AG04450 (cell line): ENCODE measurements around the gene MRPS12. TPM values are rescaled to one million over a fixed set of nuclear protein-coding genes. Genes with fewer than 3 reads are reported as not detected.

Experiments
- CTCF ChIA-PET: fragments of 300-600, 350-600 bp; formaldehyde crosslinking; extraction: SDS; loops from one replicate; lab custom pipeline; 2022; ENCODE audit warnings: antibody characterized with exemption, inconsistent platforms; lab: Charles Lee
- POLR2A ChIA-PET: fragments of 350-600 bp; formaldehyde crosslinking; extraction: SDS; loops from one replicate; lab custom pipeline; 2021; ENCODE audit warnings: antibody characterized with exemption, inconsistent platforms; lab: Yijun Ruan, JAX
- DNase-seq: peaks from one replicate; pipeline ENCODE4 v3.0.0-alpha.2; 2011; ENCODE audit warnings: low read depth, low spot score
- H3K27ac ChIP-seq: one replicate; pipeline ENCODE4 v1.5.1; 2012; ENCODE audit warnings: low read depth, low read length, control low read depth
- H3K27me3 ChIP-seq: one replicate; pipeline ENCODE4 v1.6.0; 2012; ENCODE audit warnings: low read length; ENCODE audit not compliant: control insufficient read depth, insufficient read depth
- H3K4me3 ChIP-seq: 2 replicates; pipeline ENCODE4 v1.5.1; 2011; ENCODE audit warnings: mild to moderate bottlenecking, low read depth, low read length, control low read depth
- H3K9me3 ChIP-seq: 2 replicates; pipeline ENCODE4 v1.5.1; 2012; ENCODE audit warnings: low read length; ENCODE audit not compliant: control insufficient read depth, insufficient read depth
- polyA plus RNA-seq: library from polyadenylated mRNA; depleted of rRNA; stranded (reverse); fragments of >200 nt; gene quantifications from 2 replicates; pipeline ENCODE4 v1.2.3, GENCODE V29; 2011
- TF ChIP-seq, protein P1 (sequence below): IDR thresholded peaks from 2 replicates; pipeline ENCODE4 v1.5.1; 2011; ENCODE audit warnings: low read depth, low read length, control low read depth, inconsistent platforms

MRPS12 gene
- polyA plus RNA-seq, 1 experiment, result 19.7 TPM

DNA sequence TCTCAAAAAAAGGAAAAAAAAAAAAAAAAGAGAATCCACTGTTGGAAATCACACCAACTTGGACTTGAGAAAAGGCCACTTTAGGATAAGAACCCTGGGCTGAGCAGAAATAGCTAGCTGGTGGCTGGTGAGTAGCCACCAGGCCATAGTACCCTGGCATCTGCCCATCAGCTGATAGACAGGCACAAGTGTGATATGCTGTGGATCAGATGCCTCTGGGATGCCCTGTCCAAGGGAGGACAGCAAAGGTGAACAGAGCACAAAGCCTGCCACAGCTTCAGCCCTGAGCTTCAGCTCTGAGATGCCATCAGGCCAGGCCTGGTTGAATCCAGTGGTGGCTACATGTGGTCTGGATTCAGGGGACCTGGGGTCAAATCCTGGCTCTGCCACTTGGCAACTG is 40.1 kb upstream of the MRPS12 start:
- POLR2A ChIA-PET, result interaction anchor here (0.7 kb wide), 1 partner anchor 681 kb away, joined by 7 read pairs; no protein-coding TSS in a partner anchor
- H3K27ac ChIP-seq, result no peak overlapping the region
- no peaks in the 10 kb centered on the region for H3K27me3 ChIP-seq
- no peaks in the 10 kb centered on the region for H3K9me3 ChIP-seq
- no peak for DNase-seq
- TF ChIP-seq, protein P1, sequence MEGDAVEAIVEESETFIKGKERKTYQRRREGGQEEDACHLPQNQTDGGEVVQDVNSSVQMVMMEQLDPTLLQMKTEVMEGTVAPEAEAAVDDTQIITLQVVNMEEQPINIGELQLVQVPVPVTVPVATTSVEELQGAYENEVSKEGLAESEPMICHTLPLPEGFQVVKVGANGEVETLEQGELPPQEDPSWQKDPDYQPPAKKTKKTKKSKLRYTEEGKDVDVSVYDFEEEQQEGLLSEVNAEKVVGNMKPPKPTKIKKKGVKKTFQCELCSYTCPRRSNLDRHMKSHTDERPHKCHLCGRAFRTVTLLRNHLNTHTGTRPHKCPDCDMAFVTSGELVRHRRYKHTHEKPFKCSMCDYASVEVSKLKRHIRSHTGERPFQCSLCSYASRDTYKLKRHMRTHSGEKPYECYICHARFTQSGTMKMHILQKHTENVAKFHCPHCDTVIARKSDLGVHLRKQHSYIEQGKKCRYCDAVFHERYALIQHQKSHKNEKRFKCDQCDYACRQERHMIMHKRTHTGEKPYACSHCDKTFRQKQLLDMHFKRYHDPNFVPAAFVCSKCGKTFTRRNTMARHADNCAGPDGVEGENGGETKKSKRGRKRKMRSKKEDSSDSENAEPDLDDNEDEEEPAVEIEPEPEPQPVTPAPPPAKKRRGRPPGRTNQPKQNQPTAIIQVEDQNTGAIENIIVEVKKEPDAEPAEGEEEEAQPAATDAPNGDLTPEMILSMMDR, result no peak
- CTCF ChIA-PET, result no interaction called here
- H3K4me3 ChIP-seq, result no peak overlapping the region

DNA sequence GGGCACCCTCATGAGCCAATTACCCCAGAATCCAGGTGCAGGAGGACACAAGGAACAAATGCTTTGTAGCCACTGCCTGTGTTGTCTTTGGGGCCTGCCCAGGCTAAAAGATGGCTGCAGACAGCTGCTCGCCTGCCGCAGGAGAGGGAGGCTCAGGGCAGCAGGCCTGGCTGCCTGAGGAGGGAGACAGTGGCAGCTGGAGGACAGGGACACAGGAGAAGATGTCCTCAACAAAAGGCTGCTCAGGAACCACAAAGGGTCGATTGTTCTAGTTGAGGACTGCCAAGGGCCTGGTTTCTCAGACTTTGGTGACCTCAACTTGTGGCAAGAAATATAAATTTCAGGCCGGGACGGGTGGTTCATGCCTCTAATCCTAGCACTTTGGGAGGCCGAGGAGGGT is 39.0 kb upstream of the MRPS12 start:
- CTCF ChIA-PET, result interaction anchor here (0.7 kb wide), 1 partner anchor 167 kb away, joined by 3 read pairs; no protein-coding TSS in a partner anchor
- Histone ChIP-seq H3K27me3 (no peaks in the 10 kb centered on the region), H3K27ac (no peak overlapping the region), H3K4me3 (no peak overlapping the region), H3K9me3 (no peaks in the 10 kb centered on the region)
- POLR2A ChIA-PET, result interaction anchor here (0.7 kb wide), 1 partner anchor 20 kb away, joined by 5 read pairs; the partner anchor contains the start of gene CCER2
- TF ChIP-seq, protein P1, result no peak
- no peak for DNase-seq

DNA sequence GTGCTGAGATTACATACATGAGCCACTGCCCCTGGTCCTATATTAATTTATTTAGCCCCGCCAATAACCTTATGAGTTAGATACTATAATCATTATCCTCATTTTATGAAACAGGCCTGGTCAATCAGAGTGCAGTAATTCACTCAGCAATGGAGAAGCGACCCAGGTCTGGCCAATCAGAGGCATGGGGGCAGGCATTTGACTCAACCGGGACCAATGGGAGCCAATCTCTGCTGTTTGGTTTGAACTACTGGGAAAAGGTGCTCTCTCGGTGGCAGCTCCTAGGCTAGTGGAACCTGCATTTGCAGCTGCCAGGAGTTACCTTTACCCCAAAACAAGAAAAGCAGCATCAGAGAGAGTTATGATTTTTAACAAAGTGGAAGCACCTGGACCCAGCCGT is 37.9 kb upstream of the MRPS12 start:
- H3K27me3 ChIP-seq, result no peaks in the 10 kb centered on the region
- POLR2A ChIA-PET, result no interaction called here
- H3K4me3 ChIP-seq, result no peak overlapping the region
- TF ChIP-seq, protein P1, result no peak
- H3K9me3 ChIP-seq, result no peaks in the 10 kb centered on the region
- no peak for DNase-seq
- CTCF ChIA-PET, result no interaction called here
- no peak overlapping the region for H3K27ac ChIP-seq

DNA sequence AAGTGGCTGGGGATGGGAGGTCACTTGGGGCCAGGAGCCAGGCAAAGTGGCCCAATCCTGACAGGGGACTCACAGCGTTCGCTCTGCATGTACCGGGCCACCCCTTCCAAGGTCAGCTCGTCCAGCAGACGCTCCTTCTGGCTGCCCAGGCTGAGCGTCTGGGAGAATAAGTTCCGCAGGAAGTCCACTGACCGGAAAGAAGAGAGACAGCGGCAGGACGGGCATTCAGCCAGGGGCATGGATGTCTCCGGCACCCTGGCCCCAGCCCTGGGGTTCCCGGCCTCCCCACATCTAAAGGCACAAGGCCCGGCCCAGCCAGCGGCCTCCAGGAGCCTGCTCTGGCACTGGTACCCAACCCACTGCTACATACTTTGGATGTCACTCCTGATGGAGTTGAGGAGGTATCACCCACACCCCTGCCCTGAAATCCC is 37.4 kb upstream of the MRPS12 start:
- H3K27me3 ChIP-seq, result no peaks in the 10 kb centered on the region
- H3K9me3 ChIP-seq, result no peaks in the 10 kb centered on the region
- CTCF ChIA-PET, result interaction anchor here (0.6 kb wide), 1 partner anchor 311 kb away, joined by 3 read pairs; no protein-coding TSS in a partner anchor
- TF ChIP-seq, protein P1, result no peak
- DNase-seq, result no peak
- H3K4me3 ChIP-seq, result no peak overlapping the region
- H3K27ac ChIP-seq, result no peak overlapping the region
- POLR2A ChIA-PET, result no interaction called here

DNA sequence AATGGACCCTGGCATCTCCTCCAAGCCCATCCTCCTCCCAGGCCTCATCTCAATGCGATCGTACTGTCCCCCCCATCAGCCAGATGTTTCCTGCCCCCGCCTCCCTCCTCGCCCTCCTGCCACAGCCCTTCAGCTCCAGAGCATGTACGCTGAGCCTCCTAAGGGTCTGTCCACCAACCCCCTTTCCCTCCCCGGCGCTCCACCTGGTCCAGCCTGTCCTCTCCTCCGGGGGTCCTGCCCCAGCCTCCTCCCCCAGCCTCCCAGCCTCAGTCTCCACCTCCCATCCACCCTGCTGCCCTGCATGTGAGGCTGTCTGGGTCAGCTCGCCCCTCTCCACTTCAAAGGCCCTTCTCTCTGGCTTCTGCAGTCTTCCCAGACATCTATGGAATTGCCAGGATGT is 35.8 kb upstream of the MRPS12 start:
- ChIA-PET POLR2A (no interaction called here), CTCF (no interaction called here)
- no peaks in the 10 kb centered on the region; the same call in 1 of the 2 replicates for H3K9me3 ChIP-seq

More for the DNA sequence above, 35.8 kb upstream of the MRPS12 start:
- no peaks in the 10 kb centered on the region for H3K27me3 ChIP-seq
- DNase-seq, result no peak
- no peak overlapping the region for H3K27ac ChIP-seq
- H3K4me3 ChIP-seq, result no peak overlapping the region
- TF ChIP-seq, protein P1, result no peak
